HCEC 1CT (cell line): Measurements from ENCODE around the gene CCL25.
A peak's percentile ranks its signal among the peaks of the same experiment; 100 is the strongest.

Experiments
- DNase-seq: peaks from one replicate; pipeline ENCODE4 v3.0.0-alpha.2; 2017

The CCL25 gene

DNA sequence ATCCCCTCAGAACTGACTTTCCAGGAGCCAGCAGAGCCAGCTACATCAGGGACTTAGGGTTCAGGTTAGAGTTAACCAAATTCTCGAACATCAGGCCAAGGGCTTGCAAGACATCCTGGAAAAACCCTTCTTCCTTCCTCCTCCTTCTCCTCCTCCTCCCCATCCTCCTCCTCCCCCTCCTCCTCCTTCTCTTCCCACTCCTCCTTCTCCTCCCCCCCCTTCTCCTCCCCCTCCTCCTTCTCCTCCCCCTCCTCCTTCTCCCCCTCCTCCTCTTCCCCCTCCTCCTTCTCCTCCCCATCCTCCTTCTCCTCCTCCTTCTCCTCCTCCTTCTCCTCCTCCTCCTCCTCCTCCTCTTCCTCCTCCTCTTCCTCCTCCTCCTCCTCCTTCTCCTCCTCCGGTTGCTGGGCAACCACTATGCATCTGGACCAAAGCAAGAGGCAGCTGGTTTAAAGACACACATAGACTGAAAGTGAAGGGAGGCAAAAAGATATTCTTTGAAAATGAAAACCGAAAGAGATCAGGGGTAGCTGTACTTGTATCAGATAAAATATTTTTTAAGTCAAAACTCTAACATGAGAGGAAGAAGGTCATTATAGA, 5.9 kb upstream of the CCL25 start:
- no peak for DNase-seq

DNA sequence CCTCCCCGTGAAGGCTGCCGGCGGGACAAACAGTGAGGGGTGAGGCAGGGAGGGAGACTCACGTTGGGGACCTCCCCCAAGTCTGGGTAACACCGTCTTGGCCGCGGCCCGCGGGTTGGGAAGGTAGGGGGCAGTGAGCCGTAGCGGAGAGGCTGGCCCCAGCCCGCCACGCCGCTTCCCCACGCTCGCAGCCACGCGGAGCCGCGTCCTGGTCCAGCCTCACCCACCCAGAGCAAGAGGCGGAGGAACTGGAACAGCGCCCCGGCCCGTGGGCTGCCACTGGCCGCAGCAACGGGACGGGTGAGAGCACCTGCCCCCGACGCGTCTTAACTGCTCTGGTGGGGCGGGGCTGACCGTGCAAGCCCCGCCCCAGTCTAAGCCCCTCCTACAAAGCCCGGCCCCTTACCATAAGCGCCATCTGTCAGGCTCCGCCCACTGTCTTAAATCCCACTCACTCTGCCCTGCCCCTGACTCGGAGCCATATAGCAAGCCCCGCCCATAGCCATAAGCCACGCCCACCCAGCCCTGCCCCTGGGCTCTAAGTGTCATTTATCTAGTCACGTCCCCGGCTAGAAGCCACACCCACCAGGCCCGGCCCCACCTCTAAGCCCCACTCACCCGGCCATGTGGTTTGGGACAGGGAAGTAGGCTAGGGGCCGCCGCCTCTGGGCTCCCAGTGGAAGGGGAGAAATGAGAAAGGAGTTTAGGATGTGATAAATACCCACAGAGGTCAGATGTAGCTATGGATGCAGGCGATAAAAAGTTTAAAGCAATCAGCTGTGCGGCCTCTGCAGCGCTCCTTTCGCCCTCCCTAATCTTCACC, 2.1 kb upstream of the CCL25 start:
- no peak for DNase-seq

DNA sequence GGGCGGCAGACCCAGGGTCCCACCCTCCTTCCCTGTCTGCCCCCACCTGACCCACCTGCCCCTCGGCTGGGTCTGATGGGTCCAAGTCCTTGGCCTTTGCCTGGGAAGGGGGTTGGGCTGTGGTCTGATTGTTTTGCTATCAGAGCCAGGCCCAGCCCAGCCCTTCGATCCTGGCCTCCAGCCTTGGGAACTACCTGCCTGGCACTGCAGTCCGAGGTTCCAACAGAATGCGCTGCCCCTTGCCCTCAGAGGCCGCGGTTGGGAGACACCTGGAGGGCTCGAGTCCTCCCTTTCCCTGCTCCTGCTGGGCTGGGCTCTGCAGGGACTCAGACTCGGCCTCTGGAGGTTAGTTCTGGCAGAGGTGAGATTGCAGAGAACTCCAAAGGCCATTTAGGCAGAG, 1.6 kb downstream of the CCL25 start:
- DNase-seq, result no peak

DNA sequence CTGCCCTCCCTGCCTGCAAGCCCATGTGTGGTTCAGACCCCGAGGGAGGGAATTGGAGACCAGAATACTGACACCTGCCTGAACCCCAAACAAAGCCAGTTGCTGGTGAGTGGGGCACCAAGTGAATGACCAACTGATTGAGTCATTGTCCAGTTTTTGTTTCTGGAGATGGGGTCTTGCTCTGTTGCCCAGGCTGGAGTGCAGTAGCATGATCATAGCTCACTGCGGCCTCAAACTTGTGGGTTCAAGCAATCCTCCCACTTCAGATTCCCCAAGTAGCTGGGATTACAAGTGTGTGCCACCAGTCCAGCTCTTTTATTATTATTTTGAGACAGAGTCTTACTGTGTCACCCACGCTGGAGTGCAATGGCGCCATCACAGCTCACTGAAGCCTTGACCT, 4.0 kb downstream of the CCL25 start:
- no peak for DNase-seq

DNA sequence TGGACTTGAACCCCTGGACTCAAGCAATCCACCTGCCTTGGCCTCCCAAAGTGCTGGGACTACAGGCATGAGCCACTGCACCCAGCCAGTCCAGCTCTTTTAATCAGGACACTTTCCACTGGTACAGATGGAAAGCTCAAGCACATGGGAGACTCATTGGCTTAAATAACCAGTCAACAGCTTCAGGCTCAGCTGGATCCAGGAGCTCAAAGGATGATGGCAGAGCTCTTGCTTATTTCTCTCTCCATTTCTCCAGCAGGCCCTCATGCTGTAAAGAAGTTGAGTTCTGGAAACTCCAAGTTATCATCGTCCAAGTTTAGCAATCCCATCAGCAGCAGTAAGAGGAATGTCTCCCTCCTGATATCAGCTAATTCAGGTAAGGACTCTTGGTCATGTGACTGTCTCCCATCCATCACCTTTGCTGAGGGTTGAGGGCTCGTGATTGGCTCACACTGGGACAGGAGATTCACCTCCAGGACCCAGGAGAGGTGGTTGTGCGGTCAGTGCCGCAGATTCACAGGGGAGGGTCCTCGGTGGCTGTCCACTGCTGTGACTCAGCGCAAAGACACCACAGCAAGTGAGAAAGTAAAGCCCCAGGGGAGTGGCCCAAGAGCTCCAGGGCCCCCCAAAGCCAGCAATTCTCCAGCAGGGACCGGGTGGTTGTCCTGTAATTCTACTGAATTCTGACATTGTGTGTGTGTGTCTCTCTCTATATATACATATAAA, 5.1 kb downstream of the CCL25 start:
- DNase-seq, result no peak

DNA sequence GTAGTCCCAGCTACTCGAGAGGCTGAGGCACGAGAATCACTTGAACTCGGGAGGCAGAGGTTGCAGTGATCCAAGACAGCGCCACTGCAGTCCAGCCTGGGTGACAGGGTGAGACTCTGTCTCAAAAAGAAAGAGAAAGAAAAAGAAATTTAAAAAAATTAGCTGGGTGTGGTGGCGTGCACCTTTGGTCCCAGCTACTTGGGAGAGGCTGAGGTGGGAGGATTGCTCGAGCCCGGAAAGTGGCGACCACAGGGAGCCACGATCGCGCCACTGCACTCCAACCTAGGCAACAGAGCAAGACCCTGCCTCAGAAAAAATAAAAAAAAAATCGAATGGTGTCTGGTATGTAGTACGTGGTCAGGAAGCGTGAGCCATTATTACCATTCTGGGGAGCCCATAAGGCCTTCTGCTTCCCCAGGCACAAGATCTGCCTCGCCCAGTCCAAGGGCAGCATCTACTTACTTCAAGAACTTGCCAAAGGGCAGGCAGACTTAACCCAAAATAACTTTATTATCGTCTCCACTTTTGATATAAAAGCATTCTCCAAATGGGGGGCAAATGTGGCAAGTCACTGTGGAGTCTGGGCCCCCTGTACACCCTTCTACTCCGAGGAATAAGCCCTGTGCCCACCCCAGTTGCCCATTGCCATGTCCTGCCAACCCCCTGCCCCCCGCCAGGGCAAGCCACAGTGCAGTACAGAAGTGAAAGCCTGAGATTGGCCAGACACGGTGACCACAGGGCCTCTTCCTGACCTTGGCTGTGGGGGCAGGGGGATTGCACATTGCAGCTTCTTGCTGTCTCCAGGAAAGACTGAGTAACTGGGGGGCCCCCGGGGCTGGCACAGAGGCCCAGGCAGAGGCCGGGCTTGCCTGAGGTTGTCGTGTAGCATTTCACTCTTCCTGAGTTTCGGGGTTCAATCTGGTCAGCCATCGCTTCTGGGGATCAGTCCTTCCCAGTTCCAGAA, 12.6 kb downstream of the CCL25 start:
- DNase-seq, result no peak

DNA sequence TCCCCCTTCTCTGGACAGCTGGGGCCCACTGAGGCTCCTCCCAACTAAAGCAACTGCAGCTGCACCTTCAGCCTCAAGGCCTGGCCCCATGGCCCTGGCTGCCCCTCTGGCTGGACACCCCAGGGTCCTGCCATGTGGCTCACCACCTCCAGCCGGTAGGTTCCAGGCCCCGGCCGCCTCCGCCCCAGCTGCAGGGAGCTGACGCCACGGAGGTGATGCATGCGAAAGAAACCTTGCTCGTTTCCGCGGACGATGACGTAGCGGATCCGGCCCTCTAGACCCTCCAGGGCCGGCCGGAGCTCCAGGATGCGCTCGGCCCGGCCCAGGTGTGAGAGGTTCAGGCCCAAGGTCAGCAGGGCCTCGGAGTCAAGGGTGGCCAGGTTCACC, 13.3 kb downstream of the CCL25 start:
- no peak for DNase-seq

DNA sequence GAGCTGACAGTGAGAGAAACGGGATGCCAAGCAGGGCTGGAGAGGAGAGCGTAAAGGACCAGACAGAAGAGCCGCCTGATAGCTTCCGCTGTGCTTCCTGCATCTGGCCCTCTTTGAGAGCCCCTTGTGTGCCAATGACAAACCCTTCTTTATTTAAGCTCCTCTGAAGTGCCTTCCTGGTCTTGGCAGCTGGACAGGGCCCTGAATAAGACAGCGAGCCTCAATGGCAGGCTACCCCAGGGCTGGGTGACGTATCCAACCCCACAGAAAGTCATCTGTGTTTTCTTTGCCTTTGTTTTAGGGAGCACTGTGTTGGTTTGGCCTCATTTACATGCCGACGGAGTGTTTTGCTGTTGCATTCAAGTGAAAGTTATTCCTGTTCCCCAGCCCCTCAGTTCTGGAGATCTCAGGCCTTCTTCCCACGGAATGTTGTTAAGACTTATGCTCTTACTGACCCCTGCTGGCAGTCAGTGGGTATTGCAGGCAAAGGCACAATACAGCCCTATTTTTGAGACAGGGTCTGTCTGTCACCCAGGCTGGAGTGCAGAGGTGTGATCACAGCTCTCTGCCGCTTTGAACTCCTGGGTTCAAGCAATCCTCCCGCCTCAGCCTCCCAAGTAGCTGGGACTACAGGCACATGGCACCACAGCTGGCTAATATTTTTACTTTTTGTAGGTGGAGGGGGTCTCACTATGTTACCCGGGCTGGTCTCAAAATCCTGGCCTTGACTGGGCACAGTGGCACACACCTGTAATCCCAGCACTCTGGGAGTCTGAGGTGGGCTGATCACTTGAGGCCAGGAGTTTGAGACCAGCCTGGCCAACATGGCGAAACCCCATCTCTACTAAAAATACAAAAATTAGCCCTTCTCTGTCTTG, 16.8 kb downstream of the CCL25 start:
- no peak for DNase-seq

DNA sequence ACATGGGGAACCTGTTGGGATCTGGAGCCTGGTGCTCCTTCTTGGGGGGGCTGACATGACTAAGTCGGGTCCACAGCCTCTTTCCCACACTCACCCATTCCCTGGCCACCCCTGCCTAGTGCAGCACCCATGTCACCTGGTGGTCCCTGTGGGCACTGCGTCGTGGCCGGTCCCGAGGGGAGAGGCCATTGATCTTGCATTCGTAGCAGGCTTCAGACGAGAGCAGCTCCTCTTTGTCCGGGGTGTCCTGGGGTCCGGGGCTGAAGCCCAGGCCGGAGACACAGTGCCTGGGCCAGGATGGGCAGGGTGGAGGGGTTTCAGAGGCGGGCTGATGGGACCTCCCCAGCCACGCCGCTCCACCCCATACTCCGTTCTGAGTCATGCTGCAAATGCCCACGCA, 19.4 kb downstream of the CCL25 start:
- DNase-seq, result no peak

DNA sequence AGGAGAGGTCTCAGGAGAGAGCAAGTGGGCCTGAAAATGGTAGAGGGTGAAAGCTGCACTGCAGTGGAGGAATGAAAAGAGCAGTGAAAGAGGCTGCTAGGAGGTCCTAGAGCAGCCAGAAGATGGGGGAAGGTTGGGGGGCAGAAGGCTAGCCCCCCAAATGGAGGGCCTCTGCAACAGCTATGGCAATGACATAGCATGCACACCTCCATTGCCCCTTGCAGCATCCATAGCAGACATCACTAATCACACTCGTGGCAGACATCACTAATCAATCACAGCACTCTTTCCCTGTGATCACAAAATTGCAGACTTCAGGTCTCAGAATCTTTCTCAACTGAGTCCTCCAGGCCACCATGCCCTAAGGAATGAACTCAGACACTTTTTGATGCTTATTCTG, 21.9 kb downstream of the CCL25 start:
- DNase-seq, result no peak

DNA sequence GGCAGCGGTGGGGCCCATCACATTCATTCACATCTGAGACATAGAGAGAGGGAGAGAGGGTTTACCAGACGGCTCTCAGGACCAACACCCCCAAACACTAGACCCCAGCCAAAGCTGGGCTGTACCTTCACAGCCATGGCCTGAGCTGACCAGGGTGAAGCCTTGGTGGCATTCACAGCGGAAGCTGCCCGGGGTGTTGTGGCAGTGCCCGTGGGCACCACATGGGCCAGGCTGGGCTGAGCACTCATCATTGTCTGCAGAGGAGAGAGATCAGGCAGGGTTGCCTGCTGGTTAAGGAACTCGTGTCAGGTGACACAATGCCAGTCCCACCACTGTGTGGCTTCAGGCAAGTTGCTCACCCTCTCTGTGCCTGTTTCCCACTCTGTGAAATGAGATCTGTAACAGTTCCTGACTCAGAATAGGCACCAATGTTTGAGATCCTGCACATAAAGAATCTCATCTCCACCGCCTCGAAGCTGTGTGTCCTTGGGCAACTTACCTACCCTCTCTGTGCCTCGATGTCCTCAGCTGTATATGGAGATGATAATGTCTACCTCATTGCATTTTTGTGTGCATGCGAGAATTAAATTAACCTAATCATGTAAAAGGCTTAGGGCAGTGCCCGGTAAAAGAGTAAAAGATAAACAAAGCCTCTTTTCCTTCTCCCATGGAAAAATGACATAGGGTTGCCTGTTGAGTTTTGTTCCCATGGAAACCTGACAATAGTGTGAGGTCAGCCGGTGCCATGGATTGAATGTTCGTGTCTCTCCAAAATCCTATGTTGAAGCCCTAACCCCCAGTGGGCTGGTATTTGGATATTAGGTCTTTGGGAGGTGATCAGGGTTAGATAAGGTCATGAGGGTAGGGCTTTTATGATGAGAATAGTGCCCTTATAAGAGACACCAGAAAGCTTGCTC, 22.9 kb downstream of the CCL25 start:
- DNase-seq, result no peak

DNA sequence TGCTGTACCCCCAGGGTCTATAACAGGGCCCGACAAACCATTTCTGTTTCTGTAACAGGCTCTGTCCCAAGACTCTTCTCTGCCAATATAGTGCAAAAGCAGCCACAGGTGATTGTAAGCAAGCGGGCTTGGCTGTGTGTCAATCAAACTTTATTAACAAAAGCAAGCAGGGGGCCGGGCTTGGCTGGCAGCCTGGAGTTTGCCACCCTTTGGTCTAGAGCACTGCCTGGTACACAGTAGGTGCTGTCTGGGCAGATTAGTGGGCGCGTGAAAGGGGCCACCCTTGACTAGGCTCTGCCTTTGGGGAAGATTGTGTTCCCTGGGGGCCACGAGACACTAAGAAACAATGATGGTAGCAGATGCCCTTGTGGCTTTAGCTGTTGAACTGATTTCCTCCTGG, 27.4 kb downstream of the CCL25 start:
- DNase-seq, result no peak

DNA sequence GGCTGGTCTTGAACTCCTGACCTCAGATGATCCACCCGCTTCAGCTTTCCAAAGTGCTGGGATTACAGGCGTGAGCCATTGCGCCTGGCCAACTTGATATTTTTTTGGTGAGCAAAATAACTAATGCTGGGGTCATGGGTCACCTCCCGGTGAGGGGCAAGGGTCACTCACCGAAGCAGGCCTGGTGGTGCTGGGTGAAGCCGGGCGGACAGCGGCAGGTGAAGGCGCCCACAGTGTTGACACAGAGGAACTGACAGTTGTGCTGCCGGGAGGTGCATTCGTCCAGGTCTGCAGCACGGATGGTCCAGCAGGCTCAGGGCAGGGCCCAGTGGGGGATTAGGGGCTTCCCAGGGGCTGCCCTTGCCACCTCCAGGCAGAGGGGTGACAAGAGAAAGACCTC, 28.3 kb downstream of the CCL25 start:
- DNase-seq, result no peak

DNA sequence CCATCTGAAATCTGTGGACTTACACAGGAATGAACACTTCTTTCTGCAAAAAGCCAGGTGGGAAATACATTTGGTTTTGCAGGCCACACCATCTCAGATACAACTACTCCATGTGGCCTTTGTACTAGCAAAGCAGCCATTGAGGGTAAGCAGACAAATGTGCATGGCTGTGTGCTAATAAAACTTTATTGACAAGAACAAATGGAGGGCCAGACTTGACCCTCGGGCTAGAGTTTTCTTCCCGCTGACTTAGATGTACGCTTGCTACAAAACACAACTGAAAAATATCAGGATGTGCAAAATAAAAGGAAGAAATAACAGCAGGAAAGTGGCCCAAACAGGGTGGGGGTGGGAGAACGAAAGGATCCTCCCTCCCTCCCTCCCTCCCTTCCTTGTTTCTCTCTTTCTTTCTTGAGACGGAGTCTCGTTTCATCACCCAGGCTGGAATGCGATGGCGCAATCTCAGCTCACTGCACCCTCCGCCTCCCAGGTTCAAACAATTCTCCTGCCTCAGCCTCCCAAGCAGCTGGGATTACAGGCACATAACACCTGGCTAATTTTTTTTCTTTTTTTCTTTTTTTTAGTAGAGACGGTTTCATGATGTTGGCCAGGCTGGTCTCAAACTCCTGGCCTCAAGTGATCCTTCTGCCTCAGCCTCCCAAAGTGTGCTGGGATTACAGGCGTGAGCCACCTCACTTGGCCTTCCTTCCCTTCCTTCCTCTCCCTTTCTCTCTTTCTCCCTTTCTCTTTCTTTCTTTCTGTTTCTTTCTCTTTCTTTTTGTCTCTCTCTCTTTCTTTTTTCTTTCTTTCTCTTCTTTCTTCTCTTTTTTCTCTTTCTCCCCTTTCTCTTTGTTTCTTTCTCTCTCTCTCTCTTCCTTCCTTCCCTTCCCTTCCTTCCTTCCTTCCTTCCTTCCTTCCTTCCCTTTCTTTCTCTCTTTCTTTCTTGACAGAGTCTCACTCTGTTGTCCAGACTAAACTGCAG, 29.3 kb downstream of the CCL25 start:
- DNase-seq, result peak; percentile 2

DNA sequence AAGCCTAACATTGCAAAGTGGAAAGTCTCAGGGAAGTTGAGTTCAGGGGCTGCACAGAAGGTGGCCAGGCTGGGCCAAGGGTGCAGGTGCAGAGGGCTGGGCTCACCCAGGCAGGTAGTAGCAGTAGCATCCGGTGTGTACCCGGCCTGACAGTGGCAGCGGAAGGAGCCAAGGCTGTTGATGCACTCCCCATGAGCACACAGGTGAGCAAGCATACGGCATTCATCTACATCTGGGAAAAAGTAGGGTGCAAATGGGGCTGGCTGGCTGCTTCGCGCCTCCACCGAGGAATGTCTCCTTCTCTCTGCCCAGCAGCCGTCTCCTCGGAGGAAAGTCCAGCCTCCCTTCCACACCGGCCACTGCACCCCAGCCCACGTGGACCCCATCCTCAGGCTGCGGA, 30.6 kb downstream of the CCL25 start:
- no peak for DNase-seq

DNA sequence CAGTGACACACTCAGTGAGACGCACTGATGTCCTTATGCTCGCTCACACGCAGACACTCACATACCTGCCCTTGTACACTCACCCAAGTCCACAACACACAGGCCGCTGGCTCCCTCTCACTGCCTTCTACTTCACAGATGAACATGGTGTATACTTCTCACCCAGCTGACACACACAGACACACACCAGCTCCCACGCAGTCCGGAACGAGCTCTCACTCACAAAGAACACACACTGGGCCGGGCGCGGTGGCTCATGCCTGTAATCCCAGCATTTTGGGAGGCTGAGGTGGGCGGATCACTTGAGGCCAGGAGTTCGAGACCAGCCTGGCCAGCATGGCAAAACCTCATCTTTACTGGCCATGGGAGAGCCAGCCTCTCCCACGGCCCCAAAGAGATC, 31.6 kb downstream of the CCL25 start:
- no peak for DNase-seq

DNA sequence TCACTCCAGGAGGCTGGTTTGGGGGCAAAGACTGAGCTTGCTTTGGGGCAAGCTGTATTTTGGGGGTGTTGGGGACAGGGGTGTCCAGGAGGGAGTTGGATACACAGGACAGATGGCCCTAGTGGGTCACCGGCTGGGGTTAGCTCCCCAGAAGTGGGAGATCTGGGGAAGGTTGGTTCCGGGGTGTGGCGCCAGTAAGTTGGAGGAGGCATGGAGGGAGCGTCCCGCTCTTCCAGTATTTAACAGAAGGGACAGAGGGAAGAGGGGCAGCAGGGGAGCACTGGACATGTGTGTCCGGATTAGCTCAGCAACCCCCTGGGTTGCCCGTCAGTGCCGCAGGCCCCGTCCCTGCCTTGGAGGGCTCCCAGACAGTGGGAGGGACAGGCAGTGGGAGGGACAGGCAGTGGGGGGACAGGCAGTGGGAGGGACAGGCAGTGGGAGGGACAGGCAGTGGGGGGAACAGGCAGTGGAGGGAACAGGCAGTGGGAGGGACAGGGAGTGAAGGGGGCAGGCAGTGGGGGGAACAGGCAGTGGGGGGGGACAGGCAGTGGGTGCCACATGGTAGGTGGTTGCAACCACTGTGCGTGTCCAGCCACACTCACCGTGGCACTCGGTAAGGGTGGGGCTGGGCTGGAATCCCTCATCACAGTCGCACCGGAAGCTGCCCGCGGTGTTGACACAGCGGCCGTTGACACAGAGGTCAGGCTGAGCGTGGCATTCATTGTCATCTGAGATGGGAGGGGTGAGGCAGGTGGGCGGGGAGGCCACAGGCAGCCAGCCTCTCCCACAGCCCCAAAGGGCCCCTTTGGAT, 33.2 kb downstream of the CCL25 start:
- DNase-seq, result no peak

DNA sequence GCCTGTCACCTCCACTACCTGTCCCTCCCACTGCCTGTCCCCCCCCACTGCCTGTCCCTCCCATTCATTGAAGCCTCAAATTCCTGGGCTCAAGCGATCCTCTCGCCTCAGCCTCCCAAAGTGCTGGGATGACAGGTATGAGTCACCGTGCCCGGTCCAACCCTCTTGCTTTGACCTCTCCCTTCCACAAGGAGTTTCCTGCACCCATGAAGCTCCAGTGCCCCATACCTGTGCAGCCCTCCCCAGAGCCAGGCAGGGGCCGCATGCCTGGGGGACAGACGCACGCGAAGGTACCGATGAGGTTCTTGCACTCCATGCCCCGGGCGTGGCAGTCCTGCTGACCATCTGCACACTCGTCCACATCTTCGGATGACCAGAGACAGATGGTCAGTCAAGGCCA, 34.3 kb downstream of the CCL25 start:
- no peak for DNase-seq

DNA sequence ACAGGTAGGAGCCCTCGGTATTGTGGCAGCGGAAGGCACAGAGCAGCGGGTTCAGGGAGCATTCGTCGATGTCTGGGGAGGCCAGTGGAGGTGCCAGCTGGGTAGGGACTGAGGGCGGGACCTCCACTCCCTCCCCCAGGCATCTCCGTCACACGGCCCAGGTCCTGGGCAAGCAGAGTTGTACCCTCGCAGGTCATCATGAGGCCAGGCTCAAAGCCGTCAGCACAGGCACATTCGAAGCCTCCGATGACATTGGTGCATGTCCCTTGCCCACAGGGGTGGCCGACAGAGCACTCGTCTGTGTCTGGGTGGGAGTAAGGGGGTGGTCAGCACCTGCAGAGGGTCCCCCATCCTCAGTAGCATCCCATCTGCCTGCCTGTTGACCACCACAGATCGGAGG, 35.3 kb downstream of the CCL25 start:
- DNase-seq, result no peak
